SHP77 treated with DMSO at 0.1 percent for 48 hours (cell line): ENCODE data around the gene CCDC60.
A peak's percentile ranks its signal among the peaks of the same experiment; 100 is the strongest.
"Not testable (repeated sequence)": the region's sequence is repeated elsewhere in the genome, so short reads cannot be mapped to it uniquely, and the experiment has no call there.

ENCODE experiments used
- DNase-seq: peaks from one replicate; lab custom pipeline; 2025; lab: John Stamatoyannopoulos, UW

Gene CCDC60

GRCh38 chr12:119338593-119339363 lies 4.2 kb downstream of the CCDC60 start:
- DNase-seq = no peak

- DNase-seq = no peak
Measured at GRCh38 chr12:119340578-119340977, 6.0 kb downstream of the CCDC60 start.

- DNase-seq = no peak
Measured at GRCh38 chr12:119341020-119341419, 6.5 kb downstream of the CCDC60 start.

GRCh38 chr12:119341988-119342387 lies 7.5 kb downstream of the CCDC60 start:
- DNase-seq = no peak

GRCh38 chr12:119343130-119343529 lies 8.6 kb downstream of the CCDC60 start:
- DNase-seq = no peak

- no peak for DNase-seq
Measured at GRCh38 chr12:119354172-119354571, 19.6 kb downstream of the CCDC60 start.

- DNase-seq = not testable (repeated sequence)
Measured at GRCh38 chr12:119360366-119360765, 25.8 kb downstream of the CCDC60 start.

- no peak for DNase-seq
Measured at GRCh38 chr12:119363037-119363436, 28.5 kb downstream of the CCDC60 start.

GRCh38 chr12:119363490-119363889 lies 29.0 kb downstream of the CCDC60 start:
- DNase-seq = no peak

- DNase-seq = no peak
Measured at GRCh38 chr12:119365451-119365850, 30.9 kb downstream of the CCDC60 start.

- no peak for DNase-seq
Measured at GRCh38 chr12:119366007-119366406, 31.5 kb downstream of the CCDC60 start.

- no peak for DNase-seq
Measured at GRCh38 chr12:119369161-119369560, 34.6 kb downstream of the CCDC60 start.

GRCh38 chr12:119369907-119370546 lies 35.5 kb downstream of the CCDC60 start:
- peak; percentile 48 for DNase-seq

- DNase-seq = no peak
Measured at GRCh38 chr12:119372540-119372939, 38.0 kb downstream of the CCDC60 start.

GRCh38 chr12:119373001-119373400 lies 38.5 kb downstream of the CCDC60 start:
- DNase-seq = no peak

- no peak for DNase-seq
Measured at GRCh38 chr12:119373666-119374065, 39.1 kb downstream of the CCDC60 start.

GRCh38 chr12:119374635-119375034 lies 40.1 kb downstream of the CCDC60 start:
- no peak for DNase-seq

- no peak for DNase-seq
Measured at GRCh38 chr12:119375075-119375882, 40.8 kb downstream of the CCDC60 start.

GRCh38 chr12:119375883-119376190 lies 41.3 kb downstream of the CCDC60 start:
- no peak for DNase-seq

GRCh38 chr12:119378903-119379302 lies 44.4 kb downstream of the CCDC60 start:
- DNase-seq = no peak

GRCh38 chr12:119381471-119382235 lies 47.1 kb downstream of the CCDC60 start:
- DNase-seq = no peak

GRCh38 chr12:119383206-119383605 lies 48.7 kb downstream of the CCDC60 start:
- DNase-seq = no peak
